Osteoblast (primary cell): Measurements from ENCODE around the gene SBF1. TPM values are rescaled to one million over a fixed set of nuclear protein-coding genes. Genes with fewer than 3 reads are reported as not detected.
A peak's percentile ranks its signal among the peaks of the same experiment; 100 is the strongest.

Experiments used
- DNase-seq: peaks from one replicate; pipeline ENCODE4 v3.0.0; 2011; ENCODE audit warnings: low spot score, mixed read lengths; ENCODE audit not compliant: insufficient read length; ENCODE audit errors: missing footprints
- H2AFZ ChIP-seq: 2 replicates; pipeline ENCODE4 v1.6.0; 2011; ENCODE audit warnings: mild to moderate bottlenecking, low read length
- H3K27ac ChIP-seq: 2 replicates; pipeline ENCODE4 v1.5.1; 2011; ENCODE audit warnings: mild to moderate bottlenecking, low read depth, low read length, moderate library complexity
- H3K27me3 ChIP-seq: 2 replicates; pipeline ENCODE4 v1.6.0; 2012; ENCODE audit warnings: mild to moderate bottlenecking, control low read depth, inconsistent platforms, low read length, moderate library complexity; ENCODE audit not compliant: insufficient read depth
- H3K36me3 ChIP-seq: 2 replicates; pipeline ENCODE4 v1.5.1; 2011; ENCODE audit warnings: mild to moderate bottlenecking, low read length, control low read depth, moderate library complexity; ENCODE audit not compliant: insufficient read depth
- H3K4me1 ChIP-seq: 2 replicates; pipeline ENCODE4 v1.5.1; 2011; ENCODE audit warnings: mild to moderate bottlenecking, low read length, control low read depth, moderate library complexity; ENCODE audit not compliant: insufficient read depth
- H3K4me2 ChIP-seq: 2 replicates; pipeline ENCODE4 v1.6.0; 2011; ENCODE audit warnings: mild to moderate bottlenecking, low read length; ENCODE audit not compliant: insufficient read depth
- H3K4me3 ChIP-seq: fragments of 200-600 bp; sonication (generic); 3 replicates; pipeline ENCODE4 v1.5.1; 2012; ENCODE audit warnings: mild to moderate bottlenecking, low read length, inconsistent platforms; ENCODE audit not compliant: insufficient read depth
- H3K79me2 ChIP-seq: 2 replicates; pipeline ENCODE4 v1.6.0; 2012; ENCODE audit warnings: mild to moderate bottlenecking, low read length, control low read depth, inconsistent platforms; ENCODE audit not compliant: insufficient read depth
- H3K9me3 ChIP-seq: 2 replicates; pipeline ENCODE4 v1.5.1; 2011; ENCODE audit warnings: low read depth, low read length, control low read depth
- H4K20me1 ChIP-seq: 2 replicates; pipeline ENCODE4 v1.6.0; 2012; ENCODE audit warnings: mild to moderate bottlenecking, low read length, control low read depth; ENCODE audit not compliant: insufficient read depth
- total RNA-seq: library from RNA; depleted of rRNA; stranded (reverse); fragments of >200 nt; gene quantifications from 2 replicates; pipeline ENCODE4 v1.2.3, GENCODE V29; 2012
- TF ChIP-seq, protein P1 (sequence below): IDR thresholded peaks from 2 replicates; pipeline ENCODE4 v1.5.1; 2011; ENCODE audit warnings: mild to moderate bottlenecking, low read depth, low read length, moderate library complexity; ENCODE audit errors: extremely low read depth

The SBF1 gene
- total RNA-seq, 1 donor, result 93.0 TPM

GRCh38 chr22:50408311-50408710 lies 66.5 kb downstream of the SBF1 start:
- H3K79me2 ChIP-seq, result peaks cover 12% of the 10 kb centered on the region
- peak; percentile 44 for DNase-seq
- H2AFZ ChIP-seq, result no peak overlapping the region
- H3K36me3 ChIP-seq, result peaks cover 18% of the 10 kb centered on the region
- H3K9me3 ChIP-seq, result no peaks in the 10 kb centered on the region
- peaks cover 6% of the 10 kb centered on the region for H4K20me1 ChIP-seq
- no peak overlapping the region for H3K4me3 ChIP-seq
- TF ChIP-seq, protein P1, sequence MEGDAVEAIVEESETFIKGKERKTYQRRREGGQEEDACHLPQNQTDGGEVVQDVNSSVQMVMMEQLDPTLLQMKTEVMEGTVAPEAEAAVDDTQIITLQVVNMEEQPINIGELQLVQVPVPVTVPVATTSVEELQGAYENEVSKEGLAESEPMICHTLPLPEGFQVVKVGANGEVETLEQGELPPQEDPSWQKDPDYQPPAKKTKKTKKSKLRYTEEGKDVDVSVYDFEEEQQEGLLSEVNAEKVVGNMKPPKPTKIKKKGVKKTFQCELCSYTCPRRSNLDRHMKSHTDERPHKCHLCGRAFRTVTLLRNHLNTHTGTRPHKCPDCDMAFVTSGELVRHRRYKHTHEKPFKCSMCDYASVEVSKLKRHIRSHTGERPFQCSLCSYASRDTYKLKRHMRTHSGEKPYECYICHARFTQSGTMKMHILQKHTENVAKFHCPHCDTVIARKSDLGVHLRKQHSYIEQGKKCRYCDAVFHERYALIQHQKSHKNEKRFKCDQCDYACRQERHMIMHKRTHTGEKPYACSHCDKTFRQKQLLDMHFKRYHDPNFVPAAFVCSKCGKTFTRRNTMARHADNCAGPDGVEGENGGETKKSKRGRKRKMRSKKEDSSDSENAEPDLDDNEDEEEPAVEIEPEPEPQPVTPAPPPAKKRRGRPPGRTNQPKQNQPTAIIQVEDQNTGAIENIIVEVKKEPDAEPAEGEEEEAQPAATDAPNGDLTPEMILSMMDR, result no peak
- H3K27me3 ChIP-seq, result no peaks in the 10 kb centered on the region
- no peak overlapping the region for H3K27ac ChIP-seq
- no peak overlapping the region for H3K4me2 ChIP-seq
- H3K4me1 ChIP-seq, result peaks cover 3% of the 10 kb centered on the region

- TF ChIP-seq, protein P1, result no peak
- no peak overlapping the region for H3K4me2 ChIP-seq
- H3K79me2 ChIP-seq, result peaks cover 17% of the 10 kb centered on the region
- no peak overlapping the region for H3K27ac ChIP-seq
- no peaks in the 10 kb centered on the region for H3K4me1 ChIP-seq
- H2AFZ ChIP-seq, result no peak overlapping the region
- H3K4me3 ChIP-seq, result no peak overlapping the region
- H3K27me3 ChIP-seq, result no peaks in the 10 kb centered on the region
- peak; percentile 50 for DNase-seq
- H3K9me3 ChIP-seq, result no peaks in the 10 kb centered on the region
- peaks cover 8% of the 10 kb centered on the region for H4K20me1 ChIP-seq
- H3K36me3 ChIP-seq, result peaks cover 18% of the 10 kb centered on the region
Measured at GRCh38 chr22:50406416-50407170, 68.2 kb downstream of the SBF1 start.

DNA sequence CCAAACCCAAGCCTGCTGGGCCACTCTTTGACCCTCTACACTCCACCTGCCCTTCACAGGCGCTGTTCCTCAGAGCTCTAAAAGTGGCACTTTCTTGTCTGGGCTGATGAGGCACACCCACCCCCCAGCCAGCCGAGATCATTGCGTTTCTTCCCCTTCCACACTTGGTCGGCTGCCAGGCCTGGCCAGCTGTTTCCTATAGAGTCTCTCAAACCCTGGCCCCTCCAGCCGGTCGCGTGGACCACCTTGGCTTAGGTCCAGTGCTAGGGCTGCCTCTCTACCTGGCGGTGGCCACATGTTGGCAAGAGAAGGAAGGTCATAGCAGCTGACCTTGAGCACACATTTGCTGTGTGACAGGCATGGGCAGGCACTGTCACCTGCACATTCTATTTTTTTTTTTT lies 71.1 kb downstream of the SBF1 start:
- Histone ChIP-seq H3K27ac (no peak overlapping the region), H3K4me3 (no peak overlapping the region), H4K20me1 (peaks cover 13% of the 10 kb centered on the region), H3K9me3 (no peaks in the 10 kb centered on the region), H3K4me2 (no peak overlapping the region), H3K36me3 (peaks cover 27% of the 10 kb centered on the region), H3K4me1 (no peaks in the 10 kb centered on the region), H3K79me2 (peaks cover 26% of the 10 kb centered on the region), H3K27me3 (no peaks in the 10 kb centered on the region), H2AFZ (no peak overlapping the region)
- DNase-seq, result peak; percentile 41
- TF ChIP-seq, protein P1, result no peak

- Histone ChIP-seq H3K4me3 (no peak overlapping the region), H4K20me1 (peaks cover 16% of the 10 kb centered on the region), H3K79me2 (peaks cover 30% of the 10 kb centered on the region), H3K4me1 (no peaks in the 10 kb centered on the region), H3K27ac (no peak overlapping the region), H3K36me3 (peaks cover 22% of the 10 kb centered on the region), H3K4me2 (no peak overlapping the region), H2AFZ (no peak overlapping the region), H3K9me3 (no peaks in the 10 kb centered on the region), H3K27me3 (no peaks in the 10 kb centered on the region)
- TF ChIP-seq, protein P1, result no peak
- DNase-seq, result peak; percentile 13
Measured at GRCh38 chr22:50401907-50402306, 72.9 kb downstream of the SBF1 start.
